ENCODE measurements around the gene RABGAP1L. TPM values are rescaled to one million over a fixed set of nuclear protein-coding genes. Genes with fewer than 3 reads are reported as not detected.
"Not testable (repeated sequence)": the region's sequence is repeated elsewhere in the genome, so short reads cannot be mapped to it uniquely, and the experiment has no call there.

The RABGAP1L gene
- total RNA-seq, 1 donor from 2014 or later = 80.6 TPM

- H3K9me3 ChIP-seq = no peaks in the 10 kb centered on the region
- DNase-seq (no peak), ATAC-seq (no peak)
- H3K4me3 ChIP-seq = no peak overlapping the region
- H3K27me3 ChIP-seq = no peaks in the 10 kb centered on the region
- H3K36me3 ChIP-seq = no peaks in the 10 kb centered on the region
- H3K4me1 ChIP-seq = no peaks in the 10 kb centered on the region
- intact Hi-C loops (cut with DNase I) = no loop called here
- TF ChIP-seq CTCF (IDR thresholded peaks at IDR 0.05) = no peak
- H3K27ac ChIP-seq = no peak overlapping the region
Measured at GRCh38 chr1:174337000-174337681, 177.8 kb downstream of the RABGAP1L start.

GRCh38 chr1:174340404-174340803 is 181.1 kb downstream of the RABGAP1L start:
- H3K4me3 ChIP-seq; H3K36me3 ChIP-seq; H3K27me3 ChIP-seq; DNase-seq; ATAC-seq; H3K27ac ChIP-seq; H3K4me1 ChIP-seq; H3K9me3 ChIP-seq; intact Hi-C loops (cut with DNase I): not testable (repeated sequence)

GRCh38 chr1:174344162-174344561 is 184.8 kb downstream of the RABGAP1L start:
- no peak for TF ChIP-seq CTCF (IDR thresholded peaks at IDR 0.05)
- Histone ChIP-seq H3K4me1 (no peaks in the 10 kb centered on the region), H3K27ac (no peak overlapping the region), H3K9me3 (no peaks in the 10 kb centered on the region), H3K27me3 (no peaks in the 10 kb centered on the region), H3K4me3 (no peak overlapping the region), H3K36me3 (no peaks in the 10 kb centered on the region)
- intact Hi-C loops (cut with DNase I) = no loop called here
- no peak for DNase-seq
- no peak for ATAC-seq

- ATAC-seq (no peak), DNase-seq (no peak)
- intact Hi-C loops (cut with DNase I) = no loop called here
- Histone ChIP-seq H3K27ac (no peak overlapping the region), H3K36me3 (no peaks in the 10 kb centered on the region), H3K4me1 (no peaks in the 10 kb centered on the region), H3K27me3 (no peaks in the 10 kb centered on the region), H3K4me3 (no peak overlapping the region), H3K9me3 (no peaks in the 10 kb centered on the region)
- TF ChIP-seq CTCF (IDR thresholded peaks at IDR 0.05) = no peak
Measured at GRCh38 chr1:174352117-174352516, 192.8 kb downstream of the RABGAP1L start.

GRCh38 chr1:174352883-174353608 is 193.7 kb downstream of the RABGAP1L start:
- Histone ChIP-seq H3K27me3 (no peaks in the 10 kb centered on the region), H3K4me1 (no peaks in the 10 kb centered on the region), H3K9me3 (no peaks in the 10 kb centered on the region), H3K36me3 (no peaks in the 10 kb centered on the region), H3K4me3 (no peak overlapping the region), H3K27ac (no peak overlapping the region)
- TF ChIP-seq CTCF (IDR thresholded peaks at IDR 0.05) = no peak
- DNase-seq = no peak
- intact Hi-C loops (cut with DNase I) = no loop called here
- ATAC-seq = no peak

GRCh38 chr1:174358344-174358743 is 199.0 kb downstream of the RABGAP1L start:
- intact Hi-C loops (cut with DNase I) = no loop called here
- Histone ChIP-seq H3K4me3 (no peak overlapping the region), H3K36me3 (no peaks in the 10 kb centered on the region), H3K9me3 (no peaks in the 10 kb centered on the region), H3K27ac (no peak overlapping the region), H3K27me3 (no peaks in the 10 kb centered on the region), H3K4me1 (peaks cover 3% of the 10 kb centered on the region)
- no peak for ATAC-seq
- no peak for TF ChIP-seq CTCF (IDR thresholded peaks at IDR 0.05)
- no peak for DNase-seq
